GM21723 (cell line): ENCODE measurements around the gene IRF2.
A peak's percentile ranks its signal among the peaks of the same experiment; 100 is the strongest.
"Not testable (repeated sequence)": the region's sequence is repeated elsewhere in the genome, so short reads cannot be mapped to it uniquely, and the experiment has no call there.

Experiments
- ATAC-seq: cut with Tn5 transposase; IDR thresholded peaks from one replicate; pipeline ENCODE4 v1.9.1; 2021; ENCODE audit warnings: mild to moderate bottlenecking, moderate library complexity; ENCODE audit not compliant: unreplicated experiment

IRF2 gene

DNA sequence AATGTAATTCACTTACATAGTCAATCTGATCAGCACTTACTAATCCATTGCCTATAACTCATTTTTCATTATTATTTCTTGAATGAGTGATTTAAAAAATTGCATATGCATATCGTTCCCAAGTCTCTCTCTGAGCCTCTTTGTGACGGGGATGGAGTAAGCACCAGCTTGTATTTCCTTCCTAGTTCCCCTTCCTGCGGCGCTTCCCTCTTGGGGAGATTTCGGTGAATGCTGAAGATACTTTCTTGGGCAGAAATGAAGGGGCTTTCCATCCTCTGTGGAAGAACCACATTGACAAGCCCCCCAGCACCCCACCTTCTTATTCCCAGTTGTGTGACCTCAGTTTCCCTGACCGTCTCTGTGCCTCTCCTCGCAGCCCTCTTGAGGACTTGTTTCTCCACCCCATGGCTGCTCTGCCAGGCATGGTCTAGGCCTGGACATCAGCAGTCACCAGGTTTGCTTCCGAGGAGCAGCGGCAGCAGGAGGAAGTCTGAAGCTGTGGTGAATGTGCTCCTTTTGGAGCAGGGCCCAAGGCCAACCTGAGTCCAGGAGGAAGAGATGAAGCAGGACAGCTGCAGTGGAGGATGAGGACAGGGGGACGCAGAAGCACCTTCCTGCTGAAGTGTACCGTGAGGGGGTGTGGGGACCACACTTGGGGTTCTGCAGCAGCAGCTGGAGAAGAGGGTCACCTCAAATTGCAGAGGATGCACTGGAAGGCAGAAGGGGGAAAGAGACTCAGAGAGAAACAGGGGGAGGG lies 124.9 kb downstream of the IRF2 start:
- ATAC-seq: no peak

DNA sequence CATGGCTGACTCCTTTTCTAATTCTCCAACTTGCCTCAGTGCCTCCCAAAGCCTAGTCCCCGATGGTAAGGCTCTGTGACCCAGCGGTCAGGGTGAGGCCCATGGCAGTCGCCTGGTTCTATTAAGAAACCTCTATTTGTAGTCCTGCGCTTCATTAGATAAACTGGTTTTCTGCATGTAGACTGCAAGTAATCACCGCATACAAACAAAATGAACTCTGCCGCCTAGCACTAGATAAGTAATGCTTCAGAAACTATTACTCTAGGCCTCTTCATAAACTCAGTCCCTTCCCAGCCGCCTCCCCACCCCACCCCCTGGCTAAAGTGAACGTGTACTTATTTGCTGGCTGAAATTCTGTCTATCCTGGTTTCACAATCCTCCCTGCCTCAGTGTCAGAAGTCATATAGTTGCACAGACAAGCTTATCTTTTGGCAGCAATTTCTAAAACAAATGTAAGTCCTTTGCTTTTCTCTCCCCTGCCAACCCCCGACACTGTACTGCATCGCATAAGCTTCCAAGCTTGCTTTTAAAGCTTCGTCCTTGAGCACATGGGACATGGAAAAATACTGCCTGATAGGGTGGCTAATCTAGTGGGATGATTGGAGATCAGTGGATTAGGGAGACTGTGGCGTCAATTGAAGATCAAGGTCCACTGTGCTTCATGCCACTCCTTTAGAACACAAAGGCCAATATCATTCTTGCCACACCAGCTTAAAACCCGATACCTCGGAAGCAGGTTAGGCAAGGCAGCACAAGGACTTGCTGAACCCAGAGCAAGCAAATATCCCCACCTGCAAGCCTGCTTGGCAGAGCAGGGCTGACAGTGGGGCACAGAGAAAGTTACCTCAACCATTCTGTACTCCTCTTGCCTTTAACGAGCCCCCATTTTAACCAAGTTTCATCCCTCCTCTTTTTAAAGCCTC lies 125.8 kb downstream of the IRF2 start:
- no peak for ATAC-seq

DNA sequence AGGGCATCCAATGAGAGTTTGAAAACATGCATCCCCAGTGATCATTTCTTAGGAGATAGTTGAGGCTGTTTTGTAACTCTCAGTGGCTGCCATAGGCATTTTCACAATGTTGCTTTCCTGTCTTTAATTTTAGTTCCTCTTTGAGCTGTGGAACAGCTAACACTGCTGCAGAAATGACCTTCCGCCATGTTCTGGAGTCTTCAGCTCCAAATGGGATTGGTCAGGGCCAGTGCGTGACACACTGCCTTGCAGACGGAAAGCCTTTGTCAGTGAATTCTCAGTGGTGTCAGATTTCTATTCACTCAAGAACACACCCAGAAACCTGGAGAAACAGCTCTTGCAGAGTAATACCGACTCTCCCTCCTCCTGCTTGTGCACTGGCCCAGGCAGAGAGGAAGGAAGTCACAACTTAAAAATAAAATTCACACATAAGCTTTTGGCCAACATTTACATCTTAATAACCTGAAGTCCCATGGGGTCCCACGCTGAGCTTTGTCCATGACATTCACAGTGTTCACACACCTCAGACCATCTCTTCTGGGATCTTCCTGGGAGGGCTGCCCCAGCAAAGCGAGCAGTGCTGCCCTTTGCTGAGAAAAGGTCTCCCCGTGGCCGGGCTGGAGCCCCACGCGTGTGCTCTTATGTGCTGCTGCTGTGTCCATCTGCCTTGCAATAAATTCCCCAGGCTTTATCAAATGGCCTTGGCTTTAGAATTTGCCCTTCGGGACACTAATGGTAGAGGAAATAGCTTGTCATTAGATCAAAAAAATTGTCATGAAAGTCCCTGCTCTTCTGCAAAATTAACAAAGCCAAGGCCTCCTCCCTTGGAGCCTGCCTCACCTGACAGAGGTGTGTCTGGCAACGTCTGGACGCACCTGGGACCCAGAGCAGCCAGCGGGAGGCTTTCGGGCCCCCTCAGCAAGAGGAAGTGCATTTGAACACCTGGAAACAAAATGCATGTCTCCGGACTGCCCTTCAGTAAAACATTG lies 126.8 kb downstream of the IRF2 start:
- peak; percentile 63 for ATAC-seq

DNA sequence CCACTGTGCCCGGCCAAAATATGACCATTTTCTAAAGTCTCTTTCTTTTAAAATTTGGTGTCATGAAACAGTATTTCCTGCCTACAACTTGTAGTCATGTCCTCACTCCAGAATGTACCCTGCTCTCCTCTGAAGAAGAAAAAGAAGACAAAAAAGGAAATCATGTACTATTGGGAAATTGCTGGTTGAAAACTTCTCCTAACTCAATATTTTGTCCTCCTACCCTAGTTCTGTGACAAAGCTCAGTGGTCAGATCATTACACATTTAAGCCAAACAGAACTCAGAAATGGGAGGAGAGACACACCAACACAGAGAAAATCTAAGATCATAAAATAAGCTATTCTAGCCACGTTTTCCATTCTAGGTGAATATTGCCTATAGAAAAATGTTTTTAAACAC lies 127.7 kb downstream of the IRF2 start:
- no peak for ATAC-seq

DNA sequence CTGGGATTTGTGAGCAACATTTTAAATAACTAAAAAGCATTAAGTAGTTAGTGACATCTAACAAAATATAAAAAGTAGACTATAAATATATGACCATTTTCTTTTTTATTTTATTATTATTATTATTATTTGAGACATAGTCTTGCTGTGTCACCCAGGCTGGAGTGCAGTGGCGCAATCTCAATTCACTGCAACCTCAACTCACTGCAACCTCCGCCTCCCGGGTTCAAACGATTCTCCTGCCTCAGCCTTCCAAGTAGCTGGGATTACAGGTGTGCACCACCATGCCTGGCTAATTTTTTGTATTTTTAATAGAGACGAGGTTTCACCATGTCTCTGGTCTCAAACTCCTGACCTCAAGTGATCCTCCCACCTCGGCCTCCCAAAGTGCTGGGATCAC lies 128.1 kb downstream of the IRF2 start:
- ATAC-seq: not testable (repeated sequence)

DNA sequence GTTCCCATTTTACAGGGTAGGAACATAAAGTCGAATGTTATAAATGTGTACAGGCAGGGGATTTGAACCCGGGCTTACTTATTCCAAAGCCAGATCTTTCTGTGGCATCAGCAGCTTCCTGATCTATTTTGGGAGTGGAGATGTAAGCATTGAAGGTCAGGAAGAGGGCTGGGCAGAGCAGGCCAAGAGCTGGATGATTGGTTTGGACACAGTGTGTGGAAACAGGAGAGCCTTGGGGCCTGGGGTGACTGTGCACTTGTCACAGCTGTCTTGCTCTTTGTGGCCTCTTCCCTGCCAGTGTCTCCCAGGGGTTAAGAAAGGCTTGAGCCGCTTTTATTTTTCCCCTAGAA lies 128.8 kb downstream of the IRF2 start:
- ATAC-seq: no peak

DNA sequence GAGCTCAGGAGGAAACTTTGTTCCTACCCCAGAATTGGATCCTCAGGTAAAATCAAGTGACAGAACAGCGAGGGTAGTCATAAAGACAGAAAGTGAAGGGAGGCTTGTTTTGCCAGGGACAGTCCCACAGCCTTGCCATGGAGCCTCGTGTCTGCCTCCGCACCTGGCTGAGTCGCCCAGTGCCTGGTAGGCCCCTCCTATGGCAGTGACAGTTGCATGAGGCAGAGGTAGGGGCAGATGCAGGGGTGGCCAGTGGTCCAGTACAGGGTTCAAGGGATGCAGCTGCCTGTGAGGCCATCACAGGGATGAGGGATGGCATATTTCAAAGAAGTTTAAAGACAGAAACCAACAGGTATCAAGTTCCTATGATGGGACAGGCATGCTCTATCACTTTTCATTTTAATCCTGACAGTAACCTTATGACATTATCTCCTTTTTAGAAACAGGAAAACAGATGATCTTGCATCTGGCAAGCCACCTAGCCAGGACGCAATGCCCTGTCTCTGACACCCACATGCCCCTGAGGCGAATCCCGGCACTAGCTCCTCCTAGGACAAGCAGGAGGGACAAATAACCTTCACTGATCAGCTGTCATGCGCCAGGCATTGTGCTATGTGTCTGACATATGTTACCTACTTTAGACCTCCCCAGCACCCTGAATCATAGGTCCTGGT lies 129.3 kb downstream of the IRF2 start:
- peak; percentile 32 for ATAC-seq

DNA sequence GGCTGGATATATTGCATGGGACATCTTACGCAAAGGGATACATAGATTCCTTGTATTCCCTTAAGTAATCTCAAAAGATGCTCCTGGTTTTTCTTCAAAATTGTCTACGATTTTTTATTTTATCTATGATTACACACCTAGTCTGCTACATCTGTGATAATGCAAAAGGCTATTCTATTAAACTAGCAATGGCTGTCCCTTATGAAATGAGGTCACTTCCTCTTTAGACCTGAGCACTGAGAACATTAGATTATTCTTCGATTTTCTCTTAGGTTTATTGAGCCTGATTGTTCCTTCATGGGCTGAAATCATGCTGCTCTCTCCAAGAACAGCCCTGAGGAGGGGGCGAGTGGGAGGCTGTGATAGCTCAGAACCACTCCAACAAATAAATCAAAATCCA lies 129.9 kb downstream of the IRF2 start:
- no peak for ATAC-seq

DNA sequence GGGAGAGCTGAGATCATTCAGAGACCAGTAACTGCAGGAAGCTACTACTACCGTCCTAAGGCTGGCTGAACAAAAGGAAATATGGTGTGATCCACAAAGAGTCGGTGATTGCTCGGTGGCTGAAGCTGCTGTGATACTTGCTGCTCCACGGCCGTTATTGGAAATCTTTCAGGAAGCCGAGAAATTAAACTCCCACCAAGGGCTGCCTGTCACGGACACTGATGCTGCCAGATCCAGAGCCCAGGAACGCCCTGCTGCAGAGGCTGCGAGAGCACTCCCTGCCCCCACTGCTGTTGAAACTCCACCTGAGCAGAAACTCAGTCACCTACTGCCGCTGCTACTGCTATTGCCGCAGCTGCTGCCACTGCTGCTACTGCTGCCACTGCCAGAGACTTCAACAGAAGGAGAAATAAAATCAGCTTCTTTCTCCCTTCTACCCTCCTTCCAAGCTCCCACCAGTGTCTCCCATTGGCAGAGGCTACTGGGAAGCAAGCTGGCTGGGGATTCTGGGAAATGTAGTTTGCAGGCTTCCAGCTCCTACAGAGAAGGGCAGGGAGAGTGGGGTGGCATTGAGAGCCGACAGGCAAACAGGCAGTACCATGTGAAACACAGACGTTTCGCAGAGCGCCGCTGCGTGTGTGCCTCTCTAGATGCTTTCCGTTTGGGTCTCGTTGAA lies 130.7 kb downstream of the IRF2 start:
- peak; percentile 50 for ATAC-seq

DNA sequence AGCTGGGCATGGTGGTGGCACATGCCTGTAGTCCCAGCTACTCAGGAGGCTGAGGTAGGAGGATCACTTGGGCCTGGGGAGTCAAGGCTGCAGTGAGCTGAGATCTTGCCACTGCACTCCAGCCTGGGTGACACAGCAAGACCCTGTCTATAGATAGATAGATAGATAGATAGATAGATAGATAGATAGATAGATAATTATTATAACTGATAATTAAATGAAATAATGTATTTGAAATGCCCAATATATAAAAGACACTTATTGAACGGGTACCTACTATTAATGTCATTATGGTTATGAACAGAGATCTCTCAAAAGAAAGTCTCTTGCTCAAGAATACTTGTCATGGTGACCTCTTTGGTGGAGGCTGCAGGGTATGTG lies 131.5 kb downstream of the IRF2 start:
- ATAC-seq: not testable (repeated sequence)

DNA sequence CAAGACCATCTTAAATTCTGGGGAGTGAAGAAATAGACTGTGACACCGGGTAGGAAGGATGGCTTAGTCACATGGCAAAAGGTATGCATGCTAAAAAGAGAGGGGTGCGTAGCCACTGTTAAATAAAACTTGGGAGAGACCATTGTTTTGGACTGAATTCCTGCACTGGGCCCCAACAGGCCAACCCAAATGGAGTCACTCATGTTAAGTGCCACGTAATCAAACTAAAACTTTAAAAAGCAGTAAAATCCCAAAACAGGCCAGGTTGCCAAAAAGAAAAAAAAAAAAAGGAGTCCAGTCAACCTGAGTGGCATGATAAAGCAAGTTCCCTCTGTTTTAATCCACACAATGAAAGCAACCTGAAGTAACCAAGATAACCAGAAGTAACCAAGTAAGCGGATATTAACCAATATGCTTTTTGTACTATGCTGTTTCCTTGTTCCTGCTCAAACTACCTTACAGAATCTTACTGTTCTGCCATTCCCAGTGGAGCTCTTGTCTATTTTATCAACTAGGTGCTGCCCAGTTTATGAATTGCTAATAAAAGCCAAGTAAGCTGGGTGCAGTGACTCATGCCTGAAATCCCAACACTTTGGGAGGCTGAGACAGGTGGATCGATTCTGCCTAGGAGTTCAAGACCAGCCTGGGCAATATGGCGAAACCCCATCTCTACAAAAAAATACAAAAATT lies 132.0 kb downstream of the IRF2 start:
- no peak for ATAC-seq

DNA sequence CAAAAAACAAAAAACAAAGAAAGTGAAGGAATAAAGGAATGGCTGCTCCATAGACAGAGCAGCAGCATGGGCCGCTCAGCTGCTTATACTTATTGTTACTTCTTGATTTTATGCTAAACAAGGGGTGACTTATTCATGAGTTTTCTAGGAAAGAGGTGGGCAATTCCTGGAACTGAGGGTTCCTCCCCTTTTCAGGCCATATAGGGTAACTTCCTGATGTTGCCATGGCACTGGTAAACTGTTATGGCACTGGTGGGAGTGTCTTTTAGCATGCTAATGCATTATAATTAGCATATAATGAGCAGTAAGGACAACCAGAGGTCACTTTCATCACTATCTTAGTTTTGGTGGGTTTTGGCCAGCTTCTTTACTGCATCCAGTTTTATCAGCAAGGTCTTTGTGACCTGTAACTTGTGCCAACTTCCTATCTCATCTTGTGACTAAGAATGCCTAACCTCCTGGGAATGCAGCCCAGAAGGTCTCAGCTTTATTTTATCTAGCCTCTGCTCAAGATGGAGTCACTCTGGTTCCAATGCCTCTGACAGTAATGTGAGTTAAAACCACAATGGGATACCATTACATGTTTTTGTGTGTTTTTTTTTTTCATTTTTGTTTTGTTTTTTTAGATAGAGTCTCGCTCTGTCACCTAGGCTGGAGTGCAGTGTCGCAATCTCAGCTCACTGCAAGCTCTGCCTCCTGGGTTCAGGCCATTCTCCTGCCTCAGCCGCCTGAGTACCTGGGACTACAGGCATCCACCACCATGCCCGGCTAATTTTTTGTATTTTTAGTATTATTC lies 134.8 kb downstream of the IRF2 start:
- not testable (repeated sequence) for ATAC-seq

DNA sequence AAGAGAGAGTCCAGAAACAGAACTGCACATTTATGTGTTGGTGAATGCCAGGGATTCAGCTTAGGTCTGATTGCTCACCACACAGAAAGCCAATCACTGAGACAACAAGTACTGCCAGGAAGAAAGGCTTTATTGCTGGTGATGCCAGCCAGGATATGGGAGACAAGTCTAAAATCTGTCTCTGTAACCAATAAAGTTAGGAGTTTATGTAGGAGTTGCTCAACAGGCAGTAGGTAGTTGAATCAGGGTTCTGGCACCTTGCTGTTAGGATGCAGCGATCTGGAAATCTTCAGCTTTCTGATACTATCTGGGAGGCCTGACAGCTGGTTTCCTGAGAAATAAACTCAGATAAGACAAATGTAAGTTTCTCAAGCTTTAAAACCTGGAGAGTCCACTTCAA lies 136.4 kb downstream of the IRF2 start:
- no peak for ATAC-seq
